ENCODE measurements around the gene ARHGAP27.
"Not testable (repeated sequence)": the region's sequence is repeated elsewhere in the genome, so short reads cannot be mapped to it uniquely, and the experiment has no call there.

Gene ARHGAP27

GRCh38 chr17:45353043-45353442, 79.6 kb downstream of the ARHGAP27 start:
- DNase-seq = no peak

GRCh38 chr17:45351831-45352230, 80.8 kb downstream of the ARHGAP27 start:
- DNase-seq = no peak

GRCh38 chr17:45347444-45347843, 85.2 kb downstream of the ARHGAP27 start:
- DNase-seq = no peak

DNA sequence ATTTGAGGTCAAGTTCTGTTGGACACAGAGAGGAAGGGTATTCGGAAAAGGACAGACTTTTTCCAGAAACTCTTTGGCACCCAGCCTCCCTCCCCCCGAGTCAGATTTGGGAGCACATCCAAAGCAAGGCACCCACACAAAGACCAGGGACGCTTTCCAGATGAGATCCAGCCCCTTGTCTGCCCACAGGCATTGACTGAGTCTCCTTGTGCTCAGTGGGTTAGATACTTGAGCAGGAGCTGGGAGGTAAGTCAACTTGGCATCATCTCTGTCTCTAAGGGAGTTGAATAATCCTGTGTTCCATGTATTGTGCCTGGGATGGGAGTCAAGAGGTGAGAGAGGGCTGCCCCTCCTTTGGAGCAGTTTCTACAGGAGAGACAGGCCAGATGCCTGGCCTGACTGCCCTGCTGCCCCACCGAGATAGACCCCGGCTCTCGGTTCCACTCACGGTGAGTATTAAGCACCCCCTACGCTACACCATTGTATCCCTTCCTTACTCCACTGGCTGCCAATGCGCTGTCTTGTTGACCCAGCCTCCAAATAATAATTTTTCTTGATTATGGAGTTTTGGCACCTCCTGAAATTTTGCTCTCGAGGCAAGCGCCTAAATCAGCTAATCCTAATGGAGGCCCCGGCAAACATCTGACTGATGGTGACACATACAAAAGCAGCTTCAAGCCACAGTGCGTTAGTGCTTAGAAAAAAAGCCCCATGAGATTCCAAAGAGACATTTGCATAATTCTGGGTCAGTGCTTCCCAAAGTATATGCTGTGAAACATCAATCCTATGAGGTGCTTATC, 86.3 kb downstream of the ARHGAP27 start:
- DNase-seq = no peak

DNA sequence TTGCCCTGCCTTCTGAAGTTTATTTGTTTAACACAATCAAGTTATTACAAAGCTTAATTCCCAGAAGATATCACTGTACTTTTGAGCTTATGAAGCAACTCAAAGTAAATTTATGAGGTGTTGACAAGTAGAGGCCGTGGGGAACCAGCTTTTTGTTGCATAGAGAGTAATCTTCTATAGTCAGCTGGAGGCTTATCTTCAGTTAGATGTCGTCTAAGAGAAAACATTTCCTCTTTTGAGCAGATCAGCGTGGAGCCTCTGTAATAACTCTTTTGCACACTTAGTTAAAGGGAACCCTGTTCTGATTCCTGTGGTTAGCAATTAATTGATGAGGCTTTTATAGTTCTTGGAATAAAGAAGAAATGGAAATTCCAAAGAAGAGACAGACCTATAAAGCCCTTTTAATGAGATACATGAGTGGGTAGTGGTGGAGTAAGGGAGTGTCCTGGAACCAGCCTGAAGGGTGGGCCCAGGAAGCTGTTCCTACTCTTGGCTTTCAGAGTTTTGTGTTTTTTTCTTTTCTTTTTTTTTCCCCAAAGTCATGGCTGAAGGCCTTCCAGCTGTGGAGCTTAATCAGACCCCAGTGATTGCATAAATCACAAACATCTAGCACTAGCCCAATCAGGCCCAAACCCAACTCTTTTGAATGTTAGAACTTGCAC, 87.0 kb downstream of the ARHGAP27 start:
- no peak for DNase-seq

GRCh38 chr17:45345246-45345553, 87.5 kb downstream of the ARHGAP27 start:
- no peak for DNase-seq

GRCh38 chr17:45343967-45344664, 88.6 kb downstream of the ARHGAP27 start:
- DNase-seq = not testable (repeated sequence)

All from NCI-H510A (cell line).